ENCODE data around the gene CDYL2.

The CDYL2 gene

DNA sequence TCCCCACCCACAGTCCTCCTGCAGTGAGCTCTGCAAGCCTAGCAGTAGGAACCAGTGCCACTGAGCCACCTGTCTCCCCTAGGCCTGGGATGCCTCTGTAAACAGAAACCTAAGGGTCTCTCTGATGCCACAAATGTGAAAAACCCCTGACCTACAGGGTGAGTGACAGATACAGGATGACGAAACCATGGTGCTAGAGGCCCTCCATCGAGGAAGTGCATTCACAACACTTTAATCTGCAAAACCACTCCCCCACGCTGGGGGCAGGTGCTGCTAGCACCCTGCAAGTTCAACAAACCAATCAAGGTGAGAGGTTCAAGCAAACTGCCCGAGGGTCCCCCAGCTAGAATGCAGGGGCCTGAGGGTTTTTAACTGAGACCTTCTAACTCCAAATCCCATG lies 59.5 kb downstream of the CDYL2 start:
- Histone ChIP-seq H4K8ac (ENCODE audit: low read depth, low read length) (no peak overlapping the region), H3K36me3 (ENCODE audit: control insufficient read depth in 1 of 2, insufficient read depth in 2 of 2, low read length in 2 of 2) (no peaks in the 10 kb centered on the region), H3K23ac (ENCODE audit: low read length) (no peak overlapping the region), H2AK5ac (ENCODE audit: low read length) (no peak overlapping the region), H3K14ac (ENCODE audit: low read length) (no peak overlapping the region), H2BK120ac (ENCODE audit: insufficient read depth, low read length, poor library complexity) (no peak overlapping the region), H3K79me2 (ENCODE audit: control insufficient read depth, insufficient read depth, low read length, poor library complexity) (no peaks in the 10 kb centered on the region), H2BK12ac (ENCODE audit: low read length) (no peak overlapping the region), H3K79me1 (ENCODE audit: low read length) (no peaks in the 10 kb centered on the region), H3K4me1 (ENCODE audit: control insufficient read depth in 1 of 2, insufficient read depth in 2 of 2, low read length in 2 of 2) (no peaks in the 10 kb centered on the region), H3K9ac (ENCODE audit: low read length) (no peak overlapping the region), H3K27me3 (ENCODE audit: insufficient read depth, low read length) (no peaks in the 10 kb centered on the region), H3K4me3 (ENCODE audit: low read depth, low read length) (no peak overlapping the region), H2BK5ac (ENCODE audit: low read depth, low read length, poor library complexity) (no peak overlapping the region), H4K12ac (ENCODE audit: low read depth, low read length) (no peak overlapping the region), H3K9me3 (ENCODE audit: insufficient read depth, low read depth, low read length) (no peaks in the 10 kb centered on the region), H4K91ac (ENCODE audit: low read depth, low read length) (no peak overlapping the region), H3K4me2 (ENCODE audit: low read length) (no peak overlapping the region), H3K4ac (ENCODE audit: low read depth, low read length) (no peak overlapping the region), H3K18ac (ENCODE audit: low read length) (no peak overlapping the region), H2AFZ (ENCODE audit: insufficient read depth, low read length, poor library complexity) (no peak overlapping the region), H3K27ac (ENCODE audit: low read depth, low read length) (no peak overlapping the region)
- DNase-seq: no peak
- WGBS (ENCODE audit: extremely low coverage, insufficient coverage, insufficient read length): no CpG with 5 or more reads among the region's 4 CpGs

DNA sequence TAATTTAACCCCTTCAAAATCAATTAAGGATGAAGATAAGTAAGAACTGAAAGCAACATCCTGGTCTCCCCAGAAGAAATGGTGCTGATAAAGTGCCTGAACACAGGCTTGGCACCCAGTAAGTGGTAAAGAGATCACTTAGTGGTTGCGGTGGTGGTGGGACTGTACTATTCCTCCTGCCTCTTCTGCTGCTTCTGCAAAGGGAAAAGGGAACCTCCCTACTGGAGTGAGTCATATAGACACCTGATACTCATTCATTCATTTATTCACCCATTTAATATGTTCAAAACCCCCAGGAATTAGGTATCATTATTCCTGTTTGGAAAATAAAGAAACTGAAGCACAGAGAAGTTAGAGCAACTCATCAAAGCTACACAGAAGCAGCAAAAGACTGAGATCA lies 60.6 kb downstream of the CDYL2 start:
- no peak overlapping the region for H2BK12ac ChIP-seq (ENCODE audit: low read length)
- H3K9ac ChIP-seq (ENCODE audit: low read length): no peak overlapping the region
- H2BK120ac ChIP-seq (ENCODE audit: insufficient read depth, low read length, poor library complexity): no peak overlapping the region
- no peak for DNase-seq
- H3K18ac ChIP-seq (ENCODE audit: low read length): no peak overlapping the region
- H2AK5ac ChIP-seq (ENCODE audit: low read length): no peak overlapping the region
- no peak overlapping the region for H4K91ac ChIP-seq (ENCODE audit: low read depth, low read length)
- H2AFZ ChIP-seq (ENCODE audit: insufficient read depth, low read length, poor library complexity): no peak overlapping the region
- no peaks in the 10 kb centered on the region for H3K4me1 ChIP-seq (ENCODE audit: control insufficient read depth in 1 of 2, insufficient read depth in 2 of 2, low read length in 2 of 2)
- no peak overlapping the region for H3K4me2 ChIP-seq (ENCODE audit: low read length)
- H3K23ac ChIP-seq (ENCODE audit: low read length): no peak overlapping the region
- H3K27me3 ChIP-seq (ENCODE audit: insufficient read depth, low read length): no peaks in the 10 kb centered on the region
- no peak overlapping the region for H3K4me3 ChIP-seq (ENCODE audit: low read depth, low read length)
- no peak overlapping the region for H2BK5ac ChIP-seq (ENCODE audit: low read depth, low read length, poor library complexity)
- H3K36me3 ChIP-seq (ENCODE audit: control insufficient read depth in 1 of 2, insufficient read depth in 2 of 2, low read length in 2 of 2): no peaks in the 10 kb centered on the region
- no peak overlapping the region for H4K12ac ChIP-seq (ENCODE audit: low read depth, low read length)
- H3K14ac ChIP-seq (ENCODE audit: low read length): no peak overlapping the region
- H3K9me3 ChIP-seq (ENCODE audit: insufficient read depth, low read depth, low read length): peaks cover 2% of the 10 kb centered on the region
- H3K79me2 ChIP-seq (ENCODE audit: control insufficient read depth, insufficient read depth, low read length, poor library complexity): no peaks in the 10 kb centered on the region
- no peak overlapping the region for H3K4ac ChIP-seq (ENCODE audit: low read depth, low read length)
- H4K8ac ChIP-seq (ENCODE audit: low read depth, low read length): no peak overlapping the region
- H3K79me1 ChIP-seq (ENCODE audit: low read length): no peaks in the 10 kb centered on the region
- no peak overlapping the region for H3K27ac ChIP-seq (ENCODE audit: low read depth, low read length)
- WGBS (ENCODE audit: extremely low coverage, insufficient coverage, insufficient read length): no CpG with 5 or more reads among the region's 1 CpG

GRCh38 chr16:80743273-80743672 lies 61.1 kb downstream of the CDYL2 start:
- H3K4me2 ChIP-seq (ENCODE audit: low read length): no peak overlapping the region
- no CpG with 5 or more reads among the region's 3 CpGs for WGBS (ENCODE audit: extremely low coverage, insufficient coverage, insufficient read length)

DNA sequence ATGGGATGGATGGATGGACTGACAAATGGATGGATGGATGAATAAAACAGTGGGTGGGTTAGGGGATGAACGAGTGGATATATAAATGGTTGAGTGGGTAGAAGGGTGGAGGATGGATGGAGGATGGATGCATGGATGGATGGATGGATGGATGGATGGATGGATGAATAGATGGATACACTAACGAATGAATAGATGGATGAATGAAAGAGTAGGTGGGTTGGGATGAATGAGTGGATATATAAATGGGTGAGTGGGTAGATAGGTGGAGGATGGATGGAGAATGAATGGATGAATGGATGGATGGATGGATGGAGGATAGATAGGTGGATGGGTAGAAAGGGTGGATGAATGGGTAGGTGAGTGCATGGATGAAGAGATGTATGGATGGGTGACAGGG lies 62.1 kb downstream of the CDYL2 start:
- H4K8ac ChIP-seq (ENCODE audit: low read depth, low read length): no peak overlapping the region
- H4K12ac ChIP-seq (ENCODE audit: low read depth, low read length): no peak overlapping the region
- no peaks in the 10 kb centered on the region for H3K79me2 ChIP-seq (ENCODE audit: control insufficient read depth, insufficient read depth, low read length, poor library complexity)
- no peaks in the 10 kb centered on the region for H3K36me3 ChIP-seq (ENCODE audit: control insufficient read depth in 1 of 2, insufficient read depth in 2 of 2, low read length in 2 of 2)
- H2AFZ ChIP-seq (ENCODE audit: insufficient read depth, low read length, poor library complexity): no peak overlapping the region
- no peak overlapping the region for H2BK5ac ChIP-seq (ENCODE audit: low read depth, low read length, poor library complexity)
- peaks cover 2% of the 10 kb centered on the region for H3K9me3 ChIP-seq (ENCODE audit: insufficient read depth, low read depth, low read length)
- H3K4ac ChIP-seq (ENCODE audit: low read depth, low read length): no peak overlapping the region
- no peak overlapping the region for H2BK120ac ChIP-seq (ENCODE audit: insufficient read depth, low read length, poor library complexity)
- no peak overlapping the region for H2AK5ac ChIP-seq (ENCODE audit: low read length)
- no peaks in the 10 kb centered on the region for H3K4me1 ChIP-seq (ENCODE audit: control insufficient read depth in 1 of 2, insufficient read depth in 2 of 2, low read length in 2 of 2)
- H3K9ac ChIP-seq (ENCODE audit: low read length): no peak overlapping the region
- no peak overlapping the region for H3K14ac ChIP-seq (ENCODE audit: low read length)
- no peak overlapping the region for H3K4me3 ChIP-seq (ENCODE audit: low read depth, low read length)
- no peak overlapping the region for H3K23ac ChIP-seq (ENCODE audit: low read length)
- no peaks in the 10 kb centered on the region for H3K27me3 ChIP-seq (ENCODE audit: insufficient read depth, low read length)
- no peak overlapping the region for H2BK12ac ChIP-seq (ENCODE audit: low read length)
- no peak overlapping the region for H4K91ac ChIP-seq (ENCODE audit: low read depth, low read length)
- H3K4me2 ChIP-seq (ENCODE audit: low read length): no peak overlapping the region
- no peaks in the 10 kb centered on the region for H3K79me1 ChIP-seq (ENCODE audit: low read length)
- no peak for DNase-seq
- H3K27ac ChIP-seq (ENCODE audit: low read depth, low read length): no peak overlapping the region
- no peak overlapping the region for H3K18ac ChIP-seq (ENCODE audit: low read length)
- 100% methylated on average over 2 of the region's 2 CpGs for WGBS (ENCODE audit: extremely low coverage, insufficient coverage, insufficient read length)

More at GRCh38 chr16:80743273-80743672, 61.1 kb downstream of the CDYL2 start:
- Histone ChIP-seq H2AFZ (ENCODE audit: insufficient read depth, low read length, poor library complexity) (no peak overlapping the region), H4K12ac (ENCODE audit: low read depth, low read length) (no peak overlapping the region), H2BK12ac (ENCODE audit: low read length) (no peak overlapping the region), H3K79me2 (ENCODE audit: control insufficient read depth, insufficient read depth, low read length, poor library complexity) (no peaks in the 10 kb centered on the region), H2BK5ac (ENCODE audit: low read depth, low read length, poor library complexity) (no peak overlapping the region), H3K27me3 (ENCODE audit: insufficient read depth, low read length) (no peaks in the 10 kb centered on the region), H3K27ac (ENCODE audit: low read depth, low read length) (no peak overlapping the region), H3K14ac (ENCODE audit: low read length) (no peak overlapping the region), H3K9me3 (ENCODE audit: insufficient read depth, low read depth, low read length) (peaks cover 2% of the 10 kb centered on the region), H3K4ac (ENCODE audit: low read depth, low read length) (no peak overlapping the region), H3K36me3 (ENCODE audit: control insufficient read depth in 1 of 2, insufficient read depth in 2 of 2, low read length in 2 of 2) (no peaks in the 10 kb centered on the region), H3K4me1 (ENCODE audit: control insufficient read depth in 1 of 2, insufficient read depth in 2 of 2, low read length in 2 of 2) (no peaks in the 10 kb centered on the region), H3K79me1 (ENCODE audit: low read length) (no peaks in the 10 kb centered on the region), H3K4me3 (ENCODE audit: low read depth, low read length) (no peak overlapping the region), H3K23ac (ENCODE audit: low read length) (no peak overlapping the region), H4K91ac (ENCODE audit: low read depth, low read length) (no peak overlapping the region), H3K9ac (ENCODE audit: low read length) (no peak overlapping the region), H2AK5ac (ENCODE audit: low read length) (no peak overlapping the region), H2BK120ac (ENCODE audit: insufficient read depth, low read length, poor library complexity) (no peak overlapping the region), H3K18ac (ENCODE audit: low read length) (no peak overlapping the region), H4K8ac (ENCODE audit: low read depth, low read length) (no peak overlapping the region)
- no peak for DNase-seq
